PC-9 (cell line): ENCODE results near the gene TMEM60.

Experiments
- EZH2 ChIP-seq: fragments of 200-600 bp; sonication (generic); IDR thresholded peaks from 2 replicates; pipeline ENCODE4 v1.8.0; 2017; ENCODE audit warnings: antibody characterized with exemption, low read depth
- TF ChIP-seq, protein P1 (sequence below): fragments of 200-600 bp; sonication (generic); conservative IDR thresholded peaks from 2 replicates; pipeline ENCODE4 v1.6.1; 2017; ENCODE audit warnings: mixed run types, antibody characterized with exemption, mild to moderate bottlenecking, moderate library complexity

GRCh38 chr7:77765906-77766800 is 32.1 kb downstream of the TMEM60 start:
- TF ChIP-seq, protein P1, sequence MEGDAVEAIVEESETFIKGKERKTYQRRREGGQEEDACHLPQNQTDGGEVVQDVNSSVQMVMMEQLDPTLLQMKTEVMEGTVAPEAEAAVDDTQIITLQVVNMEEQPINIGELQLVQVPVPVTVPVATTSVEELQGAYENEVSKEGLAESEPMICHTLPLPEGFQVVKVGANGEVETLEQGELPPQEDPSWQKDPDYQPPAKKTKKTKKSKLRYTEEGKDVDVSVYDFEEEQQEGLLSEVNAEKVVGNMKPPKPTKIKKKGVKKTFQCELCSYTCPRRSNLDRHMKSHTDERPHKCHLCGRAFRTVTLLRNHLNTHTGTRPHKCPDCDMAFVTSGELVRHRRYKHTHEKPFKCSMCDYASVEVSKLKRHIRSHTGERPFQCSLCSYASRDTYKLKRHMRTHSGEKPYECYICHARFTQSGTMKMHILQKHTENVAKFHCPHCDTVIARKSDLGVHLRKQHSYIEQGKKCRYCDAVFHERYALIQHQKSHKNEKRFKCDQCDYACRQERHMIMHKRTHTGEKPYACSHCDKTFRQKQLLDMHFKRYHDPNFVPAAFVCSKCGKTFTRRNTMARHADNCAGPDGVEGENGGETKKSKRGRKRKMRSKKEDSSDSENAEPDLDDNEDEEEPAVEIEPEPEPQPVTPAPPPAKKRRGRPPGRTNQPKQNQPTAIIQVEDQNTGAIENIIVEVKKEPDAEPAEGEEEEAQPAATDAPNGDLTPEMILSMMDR, result no peak
- no peak for TF ChIP-seq EZH2
